CMK (cell line): ENCODE measurements around the gene AMBN.
A peak's percentile ranks its signal among the peaks of the same experiment; 100 is the strongest.
"Not testable (repeated sequence)": the region's sequence is repeated elsewhere in the genome, so short reads cannot be mapped to it uniquely, and the experiment has no call there.

Source experiments
- DNase-seq: peaks from one replicate; pipeline ENCODE4 v3.0.0-alpha.2; 2010; ENCODE audit warnings: low read depth

Gene AMBN

GRCh38 chr4:70608324-70608723 lies 16.3 kb downstream of the AMBN start:
- no peak for DNase-seq

- no peak for DNase-seq
These were observed 21.5 kb downstream of the AMBN start for GRCh38 chr4:70613306-70614183.

- DNase-seq, result no peak
These were observed 22.1 kb downstream of the AMBN start for GRCh38 chr4:70614184-70614555.

GRCh38 chr4:70619288-70619687 lies 27.2 kb downstream of the AMBN start:
- DNase-seq, result no peak

- DNase-seq, result no peak
These were observed 27.7 kb downstream of the AMBN start for GRCh38 chr4:70619778-70620177.

GRCh38 chr4:70623323-70623722 lies 31.3 kb downstream of the AMBN start:
- no peak for DNase-seq

GRCh38 chr4:70624226-70624793 lies 32.3 kb downstream of the AMBN start:
- DNase-seq, result no peak

GRCh38 chr4:70627620-70628019 lies 35.6 kb downstream of the AMBN start:
- DNase-seq, result no peak

- no peak for DNase-seq
These were observed 36.4 kb downstream of the AMBN start, which contains the start of gene ENAM for GRCh38 chr4:70628444-70628843. Gene ENAM, plus strand, starts transcription at chr4:70628744. Its CDS starts 757 bp downstream, at chr4:70629501.

- no peak for DNase-seq
These were observed 37.5 kb downstream of the AMBN start for GRCh38 chr4:70629469-70630090.

- no peak for DNase-seq
These were observed 38.1 kb downstream of the AMBN start for GRCh38 chr4:70630162-70630561.

GRCh38 chr4:70632028-70632427 lies 40.0 kb downstream of the AMBN start:
- DNase-seq, result no peak

- no peak for DNase-seq
These were observed 42.4 kb downstream of the AMBN start for GRCh38 chr4:70634482-70634881.

- no peak for DNase-seq
These were observed 45.3 kb downstream of the AMBN start for GRCh38 chr4:70637239-70637913.

- DNase-seq, result no peak
These were observed 48.1 kb downstream of the AMBN start for GRCh38 chr4:70640192-70640591.

- DNase-seq, result not testable (repeated sequence)
These were observed 58.7 kb downstream of the AMBN start for GRCh38 chr4:70650741-70651140.

GRCh38 chr4:70651864-70652506 lies 59.9 kb downstream of the AMBN start:
- no peak for DNase-seq

- peak; percentile 61 for DNase-seq
These were observed 62.6 kb downstream of the AMBN start for GRCh38 chr4:70654605-70655011.
